HEK293 (cell line): ENCODE results near the gene AFF4.

Source experiments
- CTCF ChIA-PET: fragments of 350-600 bp; formaldehyde crosslinking; extraction: SDS; loops from one replicate; lab custom pipeline; 2021; ENCODE audit warnings: antibody characterized with exemption; lab: Yijun Ruan, JAX
- POLR2A ChIA-PET: fragments of 300-600 bp; formaldehyde crosslinking; extraction: SDS; loops from one replicate; lab custom pipeline; 2020; ENCODE audit warnings: antibody characterized with exemption, inconsistent platforms; lab: Yijun Ruan, JAX
- H3K27ac ChIP-seq: fragments of 200-500 bp; sonication (Bioruptor generic); 2 replicates; pipeline ENCODE4 v1.5.1; 2014; ENCODE audit warnings: low read depth, low read length, control low read depth, inconsistent platforms; ENCODE audit errors: extremely low read depth
- H3K36me3 ChIP-seq, 2 experiments: fragments of 200-500 bp in 1 of 2; sonication (Bioruptor generic) in 1 of 2; 1 replicate in 1 of 2; 2 replicates in 1 of 2; pipeline ENCODE4 v1.5.1; 2014 to 2017; ENCODE audit warnings: inconsistent platforms in 2 of 2, low read length in 2 of 2; ENCODE audit not compliant: control insufficient read depth in 2 of 2, insufficient read depth in 1 of 2
- H3K4me1 ChIP-seq: fragments of 200-500 bp; sonication (Bioruptor generic); 2 replicates; pipeline ENCODE4 v1.5.1; 2014; ENCODE audit warnings: mild to moderate bottlenecking, low read length, inconsistent platforms; ENCODE audit not compliant: control insufficient read depth, insufficient read depth
- H3K4me3 ChIP-seq: 2 replicates; pipeline ENCODE4 v1.5.1; 2011; ENCODE audit warnings: low read depth, mild to moderate bottlenecking, control low read depth, low read length, moderate library complexity
- H3K9me3 ChIP-seq: fragments of 200-500 bp; sonication (Bioruptor generic); 2 replicates; pipeline ENCODE4 v1.5.1; 2014; ENCODE audit warnings: low read depth, low read length, inconsistent platforms; ENCODE audit not compliant: control insufficient read depth, insufficient read depth
- ATF2 ChIP-seq: fragments of 450-650 bp; formaldehyde crosslinking; IDR thresholded peaks from 2 replicates; pipeline ENCODE4 v1.5.1; 2016; ENCODE audit warnings: missing biosample characterization, missing genetic modification characterization, low read depth
- BCL11A ChIP-seq: fragments of 450-650 bp; formaldehyde crosslinking; IDR thresholded peaks from 2 replicates; pipeline ENCODE4 v1.5.1; 2016; ENCODE audit warnings: low read depth, missing biosample characterization, missing genetic modification characterization
- GFI1B ChIP-seq: fragments of 450-650 bp; formaldehyde crosslinking; IDR thresholded peaks from 2 replicates; pipeline ENCODE4 v1.5.1; 2016; ENCODE audit warnings: missing biosample characterization, missing genetic modification characterization
- GLIS2 ChIP-seq: fragments of 450-650 bp; formaldehyde crosslinking; IDR thresholded peaks from 2 replicates; pipeline ENCODE4 v1.5.1; 2016; ENCODE audit warnings: missing biosample characterization, missing genetic modification characterization
- KLF10 ChIP-seq: fragments of 450-650 bp; IDR thresholded peaks from 2 replicates; pipeline ENCODE4 v1.5.1; 2018; ENCODE audit warnings: missing biosample characterization, mild to moderate bottlenecking, missing genetic modification characterization
- KLF7 ChIP-seq: fragments of 450-650 bp; formaldehyde crosslinking; IDR thresholded peaks from 2 replicates; pipeline ENCODE4 v1.5.1; 2016; ENCODE audit warnings: missing biosample characterization, missing genetic modification characterization, borderline replicate concordance
- KLF8 ChIP-seq: fragments of 450-650 bp; formaldehyde crosslinking; IDR thresholded peaks from 2 replicates; pipeline ENCODE4 v1.5.1; 2016; ENCODE audit warnings: missing biosample characterization, missing genetic modification characterization
- MEIS1 ChIP-seq: sonication (generic); formaldehyde crosslinking; IDR thresholded peaks from 2 replicates; pipeline ENCODE4 v1.8.1; 2022; ENCODE audit warnings: missing genetic modification reagents, mild to moderate bottlenecking, borderline replicate concordance
- OSR2 ChIP-seq: fragments of 450-650 bp; formaldehyde crosslinking; IDR thresholded peaks from 2 replicates; pipeline ENCODE4 v1.5.1; 2016; ENCODE audit warnings: missing biosample characterization, missing genetic modification characterization
- PRDM1 ChIP-seq: fragments of 450-650 bp; formaldehyde crosslinking; IDR thresholded peaks from 2 replicates; pipeline ENCODE4; 2016; ENCODE audit warnings: missing biosample characterization, missing genetic modification characterization
- RBAK ChIP-seq: fragments of 450-650 bp; formaldehyde crosslinking; IDR thresholded peaks from 2 replicates; pipeline ENCODE4 v1.5.1; 2016; ENCODE audit warnings: missing biosample characterization, missing genetic modification characterization
- TCF7L2 ChIP-seq: IDR thresholded peaks from 2 replicates; pipeline ENCODE4 v1.6.1; 2011; ENCODE audit warnings: low read depth, mild to moderate bottlenecking, inconsistent platforms, low read length, moderate library complexity, borderline replicate concordance
- WT1 ChIP-seq: fragments of 450-650 bp; formaldehyde crosslinking; IDR thresholded peaks from 2 replicates; pipeline ENCODE4 v1.5.1; 2016; ENCODE audit warnings: missing biosample characterization, missing genetic modification characterization
- ZBTB21 ChIP-seq: fragments of 450-650 bp; formaldehyde crosslinking; IDR thresholded peaks from 2 replicates; pipeline ENCODE4 v1.5.1; 2017; ENCODE audit warnings: missing biosample characterization, missing genetic modification characterization
- ZNF121 ChIP-seq: fragments of 450-650 bp; formaldehyde crosslinking; IDR thresholded peaks from 2 replicates; pipeline ENCODE4 v1.5.1; 2016; ENCODE audit warnings: missing biosample characterization, missing genetic modification characterization
- ZNF148 ChIP-seq: fragments of 450-650 bp; formaldehyde crosslinking; IDR thresholded peaks from 2 replicates; pipeline ENCODE4 v1.5.0; 2017; ENCODE audit warnings: missing biosample characterization, missing genetic modification characterization, borderline replicate concordance
- ZNF157 ChIP-seq: fragments of 450-650 bp; formaldehyde crosslinking; IDR thresholded peaks from 2 replicates; pipeline ENCODE4 v1.5.1; 2016; ENCODE audit warnings: missing biosample characterization, missing genetic modification characterization
- ZNF16 ChIP-seq: fragments of 450-650 bp; formaldehyde crosslinking; IDR thresholded peaks from 2 replicates; pipeline ENCODE4 v1.5.1; 2016; ENCODE audit warnings: low read depth, missing biosample characterization, missing genetic modification characterization
- ZNF280C ChIP-seq: fragments of 450-650 bp; formaldehyde crosslinking; IDR thresholded peaks from 2 replicates; pipeline ENCODE4 v1.5.1; 2016; ENCODE audit warnings: missing biosample characterization, missing genetic modification characterization
- ZNF449 ChIP-seq: fragments of 450-650 bp; formaldehyde crosslinking; IDR thresholded peaks from 2 replicates; pipeline ENCODE4 v1.5.1; 2017; ENCODE audit warnings: missing biosample characterization, mild to moderate bottlenecking, missing genetic modification characterization, moderate library complexity
- ZNF549 ChIP-seq: fragments of 450-650 bp; IDR thresholded peaks from 2 replicates; pipeline ENCODE4 v1.5.1; 2018; ENCODE audit warnings: missing biosample characterization, missing genetic modification characterization, mild to moderate bottlenecking, inconsistent platforms, moderate library complexity
- ZNF610 ChIP-seq: fragments of 450-650 bp; formaldehyde crosslinking; IDR thresholded peaks from 2 replicates; pipeline ENCODE4 v1.5.1; 2016; ENCODE audit warnings: missing biosample characterization, missing genetic modification characterization, borderline replicate concordance
- ZNF707 ChIP-seq: fragments of 450-650 bp; formaldehyde crosslinking; IDR thresholded peaks from 2 replicates; pipeline ENCODE4 v1.5.1; 2016; ENCODE audit warnings: missing biosample characterization, missing genetic modification characterization
- ZNF785 ChIP-seq: fragments of 450-650 bp; formaldehyde crosslinking; IDR thresholded peaks from 2 replicates; pipeline ENCODE4 v1.5.1; 2016; ENCODE audit warnings: missing biosample characterization, missing genetic modification characterization
- ZNF791 ChIP-seq: fragments of 450-650 bp; formaldehyde crosslinking; IDR thresholded peaks from 2 replicates; pipeline ENCODE4 v1.5.1; 2016; ENCODE audit warnings: missing biosample characterization, missing genetic modification characterization

The AFF4 gene

GRCh38 chr5:132841305-132841704, 122.1 kb downstream of the AFF4 start:
- no peaks in the 10 kb centered on the region for H3K36me3 ChIP-seq
- ChIA-PET POLR2A (no interaction called here), CTCF (no interaction called here)
- H3K4me3 ChIP-seq = no peak overlapping the region
- no peaks in the 10 kb centered on the region for H3K4me1 ChIP-seq
- no peaks in the 10 kb centered on the region for H3K9me3 ChIP-seq
- H3K27ac ChIP-seq = no peak overlapping the region
- TF ChIP-seq GFI1B (tag by site-specific recombination) (peak; percentile 29; the same call in 1 of the 2 replicates), ZNF785 (tag by site-specific recombination) (no peak), ZBTB21 (tag by site-specific recombination) (no peak), MEIS1 (no peak), KLF7 (tag by site-specific recombination) (no peak), ZNF157 (tag by site-specific recombination) (no peak), ZNF707 (tag by site-specific recombination) (no peak)
- TF ChIP-seq, all 188 proteins: peak for 1

GRCh38 chr5:132840896-132841295, 122.5 kb downstream of the AFF4 start:
- Histone ChIP-seq H3K36me3 (no peaks in the 10 kb centered on the region), H3K4me3 (no peak overlapping the region), H3K27ac (no peak overlapping the region)
- POLR2A ChIA-PET = no interaction called here
- CTCF ChIA-PET = no interaction called here
- TF ChIP-seq ZNF16 (tag by site-specific recombination) (no peak), BCL11A (tag by site-specific recombination) (no peak), ZNF791 (tag by site-specific recombination) (no peak), ATF2 (no peak), KLF10 (tag by site-specific recombination) (no peak), TCF7L2 (no peak), ZNF121 (tag by site-specific recombination) (no peak), RBAK (tag by site-specific recombination) (no peak), OSR2 (tag by site-specific recombination) (no peak), KLF8 (tag by site-specific recombination) (no peak), ZNF280C (tag by site-specific recombination) (no peak), ZNF449 (tag by site-specific recombination) (no peak), ZBTB21 (tag by site-specific recombination) (no peak)
- TF ChIP-seq, all 188 proteins: peak for 0
- Histone ChIP-seq H3K4me1 (no peaks in the 10 kb centered on the region), H3K9me3 (no peaks in the 10 kb centered on the region)

GRCh38 chr5:132840313-132840712, 123.1 kb downstream of the AFF4 start:
- H3K4me1 ChIP-seq = no peaks in the 10 kb centered on the region
- no peak overlapping the region for H3K27ac ChIP-seq
- CTCF ChIA-PET = interaction anchor here (0.7 kb wide), 1 partner anchor 24 kb away, joined by 4 read pairs; no protein-coding TSS in a partner anchor
- no peaks in the 10 kb centered on the region for H3K36me3 ChIP-seq
- POLR2A ChIA-PET = no interaction called here
- no peak overlapping the region for H3K4me3 ChIP-seq
- no peaks in the 10 kb centered on the region for H3K9me3 ChIP-seq
- TF ChIP-seq ZNF610 = no peak
- no peak for TF ChIP-seq ZNF148 (tag by site-specific recombination)
- no peak for TF ChIP-seq GLIS2 (tag by site-specific recombination)
- no peak for TF ChIP-seq ATF2
- TF ChIP-seq WT1 (tag by site-specific recombination) = no peak
- no peak for TF ChIP-seq PRDM1 (tag by site-specific recombination)
- TF ChIP-seq ZNF549 = no peak
